ENCODE data around the gene DAP. TPM values are rescaled to one million over a fixed set of nuclear protein-coding genes. Genes with fewer than 3 reads are reported as not detected.

Gene DAP
- total and polyA plus RNA-seq, 10 of the 15 experiments (the other 5 are each of a cell fraction or from before 2014, with no cell fraction given): 12.9 to 130 (median 49.9) TPM

GRCh38 chr5:10634562-10634961 lies 126.5 kb downstream of the DAP start (continued):
- TF ChIP-seq USF1 (IDR thresholded peaks at IDR 0.05; ENCODE audit: borderline replicate concordance, extremely low read length, insufficient read depth, low read depth, low read length): no peak

- no peak overlapping the region for H3K4me3 ChIP-seq
- H4K20me1 ChIP-seq (ENCODE audit: control insufficient read depth, insufficient read depth): no peaks in the 10 kb centered on the region
- H3K9me3 ChIP-seq (replicated peaks; ENCODE audit: control insufficient read depth, insufficient read depth, low read length): peaks cover 12% of the 10 kb centered on the region
- intact Hi-C loops (cut with micrococcal nuclease; ENCODE audit: unreplicated experiment): loop anchor here (5.0 kb wide), 2 partner anchors 277 to 352 kb away; no protein-coding TSS in a partner anchor
- peak; percentile 10 for ATAC-seq
- H3K4me1 ChIP-seq (ENCODE audit: control insufficient read depth, insufficient read depth, low read length): peaks cover 71% of the 10 kb centered on the region
- in situ Hi-C loops (cut with MboI): no loop called here
- no TSS peak for BruUV-seq (replicated peaks)
- peaks cover 74% of the 10 kb centered on the region for H3K79me2 ChIP-seq (ENCODE audit: control insufficient read depth, insufficient read depth, low read length)
- H3K36me3 ChIP-seq (ENCODE audit: control insufficient read depth in 2 of 2, insufficient read depth in 2 of 2, low read length in 1 of 2): peaks cover 13 to 14% of the 10 kb centered on the region in 2 experiments
- H3K27me3 ChIP-seq (replicated peaks in 1 of 2; ENCODE audit: control insufficient read depth in 2 of 2, insufficient read depth in 2 of 2, low read length in 1 of 2): no peaks in the 10 kb centered on the region
- POLR2A ChIA-PET: interaction anchor here (0.7 to 4.9 kb wide), 13 partner anchors 10 to 281 kb away, joined by 3 to 39 read pairs (median 4); partner anchors contain the start of genes DAP and MARCHF6
- CTCF ChIA-PET: interaction anchor here (0.7 to 5.2 kb wide), 10 partner anchors 13 to 268 kb away, joined by 3 to 34 read pairs (median 5); no protein-coding TSS in a partner anchor
- RAD21 ChIA-PET (ENCODE audit: unreplicated experiment): interaction anchor here (0.5 to 6.7 kb wide), 13 partner anchors 11 to 71 kb away, joined by 3 to 93 read pairs (median 3); partner anchors contain the start of gene ANKRD33B
- DNase-seq (ENCODE audit: low read depth, low spot score): no peak
- H3K4me2 ChIP-seq (ENCODE audit: control insufficient read depth, insufficient read depth): peak overlapping the region; percentile 69
- peak overlapping the region; percentile 79 for H3K9ac ChIP-seq (ENCODE audit: control insufficient read depth, insufficient read depth, low read length)
- SMC1A ChIA-PET (ENCODE audit: uncharacterized antibody, unreplicated experiment): interaction anchor here (0.6 to 6.5 kb wide), 14 partner anchors 7 to 181 kb away, joined by 3 to 90 read pairs (median 6); no protein-coding TSS in a partner anchor
- 4% methylated on average over 4 of the region's 4 CpGs for WGBS (ENCODE audit: insufficient coverage, insufficient replicate concordance, low lambda C conversion rate, missing lambda C conversion rate)
- H3K27ac ChIP-seq (ENCODE audit: control insufficient read depth, insufficient read depth): peak overlapping the region; percentile 93
- no peak overlapping the region for H2AFZ ChIP-seq (ENCODE audit: control insufficient read depth, low read depth, low read length)
- FAIRE-seq: no peak
- TF ChIP-seq ATF7 (IDR thresholded peaks at IDR 0.05; ENCODE audit: low read depth) (peak; percentile 67; the same call in 1 of the 2 replicates), PBX3 (IDR thresholded peaks at IDR 0.05; ENCODE audit: insufficient replicate concordance, low read depth, low read length) (peak; percentile 23), CHD2 (IDR thresholded peaks at IDR 0.05; ENCODE audit: borderline replicate concordance, low read depth, low read length) (0 out of 2 replicates have a peak, but pooled peaks have one; percentile 5), E2F8 (IDR thresholded peaks at IDR 0.05; ENCODE audit: low read depth, partially characterized antibody) (no peak), MAX (IDR thresholded peaks at IDR 0.05; ENCODE audit: low read depth, low read length) (0 out of 2 replicates have a peak, but pooled peaks have one; percentile 4), JUND (IDR thresholded peaks at IDR 0.05; ENCODE audit: low read depth, low read length) (no peak), YY1 (IDR thresholded peaks at IDR 0.05; ENCODE audit: low read depth, low read length) (0 out of 2 replicates have a peak, but pooled peaks have one; percentile 2), ZSCAN29 (IDR thresholded peaks at IDR 0.05) (peak; percentile 28; the same call in 1 of the 2 replicates), BHLHE40 (IDR thresholded peaks at IDR 0.05; ENCODE audit: borderline replicate concordance in 1 of 2, low read depth in 2 of 2, low read length in 1 of 2) (no peak), SPI1 (IDR thresholded peaks at IDR 0.05; ENCODE audit: borderline replicate concordance, insufficient read depth, low read depth, low read length) (peak; percentile 75; the same call in 1 of the 2 replicates), TAF1 (IDR thresholded peaks at IDR 0.05; ENCODE audit: borderline replicate concordance, low read depth, low read length) (peak; percentile 49; the same call in 1 of the 2 replicates), POLR2AphosphoS5 (IDR thresholded peaks at IDR 0.05; ENCODE audit: low read length) (peak; percentile 16; the same call in 1 of the 2 replicates), BMI1 (IDR thresholded peaks at IDR 0.05; ENCODE audit: borderline replicate concordance) (no peak), SIX5 (IDR thresholded peaks at IDR 0.05; ENCODE audit: low read depth, low read length, severe bottlenecking) (no peak)
These were observed 127.0 kb downstream of the DAP start for GRCh38 chr5:10634050-10634449.

Measured in GM12878 (cell line).